NCI-H146 treated with DMSO at 0.1 percent for 48 hours (cell line): Measurements from ENCODE around the gene MACROH2A1.

Experiments
- DNase-seq: peaks from one replicate; lab custom pipeline; 2025; ENCODE audit not compliant: unreplicated experiment; lab: John Stamatoyannopoulos, UW

The MACROH2A1 gene

DNA sequence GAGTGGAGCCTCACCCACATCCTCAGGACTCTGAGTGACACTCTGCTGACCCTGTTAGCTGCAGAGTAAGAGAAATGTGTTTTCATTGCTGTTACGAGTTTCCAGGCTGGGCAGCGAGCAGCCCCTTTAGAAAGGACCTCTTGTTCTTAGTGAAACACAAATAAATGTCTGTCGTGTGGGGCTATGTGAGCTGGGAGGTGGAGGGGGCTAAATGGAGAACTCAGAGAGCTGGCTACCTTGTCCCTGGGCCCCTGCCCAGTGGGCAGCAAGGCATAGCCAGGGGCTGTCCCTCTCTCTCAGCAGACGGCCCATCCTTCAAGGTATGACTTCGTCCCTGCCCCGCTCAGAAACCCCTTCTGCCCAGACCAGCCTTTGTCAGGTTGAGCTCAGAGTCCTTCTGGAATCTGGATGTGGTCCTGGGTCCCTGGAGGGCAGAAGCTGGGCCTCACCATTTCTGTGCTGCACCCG, 38.0 kb upstream of the MACROH2A1 start:
- no peak for DNase-seq

DNA sequence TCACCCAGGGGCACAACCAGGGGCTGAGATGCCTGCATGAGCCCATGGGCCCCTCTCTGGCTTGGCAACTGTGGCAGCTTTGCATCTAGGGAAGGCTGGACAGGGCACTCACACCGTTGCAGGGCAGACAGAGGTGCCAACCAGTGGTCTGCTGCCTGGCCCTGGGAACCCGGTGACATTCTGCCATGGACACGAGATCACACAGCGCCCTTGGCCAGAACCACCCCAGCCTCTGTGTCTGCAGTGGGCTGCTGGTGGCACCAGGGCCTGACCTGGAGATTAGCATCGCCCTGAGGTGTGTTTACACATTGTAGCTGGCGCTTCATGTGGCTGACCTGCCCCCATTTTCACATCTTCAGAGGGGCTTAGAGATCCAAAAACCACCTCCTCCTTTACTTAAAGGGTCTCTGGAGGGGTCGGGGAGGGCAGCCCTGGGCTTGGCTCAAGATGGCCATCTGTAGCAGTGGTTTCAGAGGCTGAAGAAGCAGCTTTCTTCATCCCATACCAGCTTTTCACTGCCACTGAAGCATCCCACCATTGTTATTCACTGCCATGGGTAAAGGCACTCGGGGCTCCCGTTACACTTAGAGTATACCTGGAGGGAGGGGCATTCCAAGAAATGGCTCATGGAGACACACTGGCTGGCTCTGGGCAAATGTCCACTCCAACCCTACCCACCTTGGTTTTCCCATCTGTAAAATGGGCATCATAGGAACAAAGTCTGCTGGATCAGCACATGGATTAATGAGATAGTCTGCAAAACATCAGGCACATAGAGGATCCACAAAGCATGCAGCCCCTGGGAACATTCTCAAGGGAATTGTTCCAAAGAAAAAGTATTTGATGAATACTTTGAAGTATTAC, 36.7 kb upstream of the MACROH2A1 start:
- no peak for DNase-seq

DNA sequence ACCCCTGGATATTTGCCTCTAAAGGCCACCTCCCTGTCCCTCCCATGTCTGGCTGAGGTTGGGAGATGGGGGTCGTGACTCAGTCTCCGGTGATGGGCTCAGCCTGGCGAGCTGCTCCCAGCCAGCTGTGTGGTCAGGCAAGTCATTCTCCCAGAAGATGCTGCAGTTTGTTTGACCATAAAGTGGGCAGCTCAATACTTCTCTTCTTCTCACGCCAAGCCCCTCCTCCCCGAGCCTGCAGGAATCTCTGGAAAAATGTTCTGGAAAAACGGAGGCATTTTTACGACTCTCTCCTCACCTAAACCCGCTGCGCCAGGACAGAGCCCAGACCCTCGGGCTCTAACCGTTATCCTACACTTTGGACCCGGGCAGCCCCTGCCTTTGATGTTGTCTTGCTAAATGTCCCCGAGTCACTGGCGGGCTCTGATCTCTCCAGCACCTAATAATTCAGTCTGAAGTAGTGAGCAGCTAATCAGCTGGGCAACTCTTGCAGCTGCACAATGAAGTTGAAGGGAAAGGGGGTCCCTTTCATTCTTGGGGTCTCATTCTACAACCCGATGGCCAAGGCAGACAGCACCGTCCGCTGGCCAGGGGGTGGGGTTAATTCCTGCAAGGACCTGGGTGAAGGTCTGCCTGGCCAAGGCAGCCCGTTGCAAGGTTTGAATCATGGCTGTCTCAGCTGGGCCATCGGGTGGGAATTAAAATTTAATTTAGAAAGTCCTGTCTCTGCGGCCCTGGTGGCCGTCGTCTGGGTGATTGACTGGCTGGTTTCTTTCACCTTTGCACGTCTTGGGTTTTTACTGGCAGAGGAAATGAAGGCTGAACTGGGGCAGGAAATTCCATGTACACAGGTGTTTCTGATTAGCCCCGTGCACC, 35.8 kb upstream of the MACROH2A1 start:
- no peak for DNase-seq

DNA sequence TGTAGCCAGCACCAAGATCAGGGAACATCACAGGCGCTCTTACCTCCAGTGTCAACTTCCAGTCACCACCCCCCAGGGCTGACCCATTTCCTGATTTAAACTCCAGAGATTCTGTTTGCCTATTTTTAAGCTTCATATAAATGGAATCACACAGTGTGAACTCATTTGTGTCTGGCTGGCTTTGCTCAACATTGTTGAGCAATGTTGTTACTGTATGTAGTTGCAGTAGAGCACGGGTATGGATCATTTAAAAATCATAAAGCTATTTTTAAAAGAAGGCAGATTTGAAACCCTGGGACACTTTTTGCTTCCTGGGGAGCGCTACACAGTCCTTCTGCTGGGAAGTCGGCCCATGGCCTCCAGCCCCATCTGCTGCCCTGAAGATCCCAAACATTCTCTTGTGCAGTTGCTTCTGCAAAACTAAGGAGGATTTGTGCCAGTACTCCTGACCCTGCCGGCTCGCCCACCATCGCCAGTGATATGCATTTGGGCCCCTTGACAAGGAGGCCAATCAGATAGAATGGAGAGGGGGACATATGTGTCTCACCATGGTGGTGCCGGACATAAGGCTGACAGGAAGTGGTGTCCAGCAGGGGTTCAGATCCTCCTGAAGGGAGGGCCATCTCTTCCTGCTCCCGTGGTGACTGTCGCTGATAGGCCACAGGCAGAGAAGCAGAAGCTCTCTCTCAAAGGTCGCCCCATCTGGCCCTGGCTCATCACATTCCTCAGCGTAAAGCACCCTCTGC, 34.8 kb upstream of the MACROH2A1 start:
- no peak for DNase-seq

DNA sequence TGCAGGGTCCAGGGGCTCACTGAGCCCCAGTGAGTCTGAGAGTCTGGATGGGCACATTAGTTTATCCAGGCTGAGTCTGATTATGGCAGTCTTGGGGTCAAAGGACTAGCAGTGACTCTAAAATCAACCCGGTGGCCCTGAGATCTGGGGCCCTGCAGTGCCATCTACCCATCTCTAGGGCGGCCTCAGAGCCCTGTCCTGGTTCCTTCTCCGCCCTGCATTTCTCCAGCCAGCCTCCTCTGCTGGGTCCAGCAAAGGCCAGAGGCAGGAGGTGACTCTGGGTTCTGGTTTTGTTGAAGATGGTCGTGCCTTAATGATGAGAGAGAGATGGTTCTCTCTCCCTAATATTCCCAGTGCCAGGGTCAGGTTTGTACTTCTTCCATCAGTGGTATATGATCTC, 33.1 kb upstream of the MACROH2A1 start:
- no peak for DNase-seq

DNA sequence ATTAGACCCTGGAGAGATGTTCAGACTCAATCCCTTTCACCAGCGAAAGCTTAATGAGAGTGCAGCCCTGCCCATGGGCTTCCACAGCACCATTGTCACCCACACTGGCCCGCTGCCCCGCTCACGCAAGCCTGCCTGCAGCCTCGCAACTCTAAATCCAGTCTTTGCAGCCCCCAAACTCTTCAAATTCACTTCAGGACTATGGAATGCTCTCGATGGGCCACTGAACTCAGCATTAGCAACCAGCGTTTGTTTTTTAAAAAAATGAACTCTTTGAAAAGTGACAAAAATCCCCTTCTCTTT, 31.1 kb upstream of the MACROH2A1 start:
- DNase-seq, result no peak

DNA sequence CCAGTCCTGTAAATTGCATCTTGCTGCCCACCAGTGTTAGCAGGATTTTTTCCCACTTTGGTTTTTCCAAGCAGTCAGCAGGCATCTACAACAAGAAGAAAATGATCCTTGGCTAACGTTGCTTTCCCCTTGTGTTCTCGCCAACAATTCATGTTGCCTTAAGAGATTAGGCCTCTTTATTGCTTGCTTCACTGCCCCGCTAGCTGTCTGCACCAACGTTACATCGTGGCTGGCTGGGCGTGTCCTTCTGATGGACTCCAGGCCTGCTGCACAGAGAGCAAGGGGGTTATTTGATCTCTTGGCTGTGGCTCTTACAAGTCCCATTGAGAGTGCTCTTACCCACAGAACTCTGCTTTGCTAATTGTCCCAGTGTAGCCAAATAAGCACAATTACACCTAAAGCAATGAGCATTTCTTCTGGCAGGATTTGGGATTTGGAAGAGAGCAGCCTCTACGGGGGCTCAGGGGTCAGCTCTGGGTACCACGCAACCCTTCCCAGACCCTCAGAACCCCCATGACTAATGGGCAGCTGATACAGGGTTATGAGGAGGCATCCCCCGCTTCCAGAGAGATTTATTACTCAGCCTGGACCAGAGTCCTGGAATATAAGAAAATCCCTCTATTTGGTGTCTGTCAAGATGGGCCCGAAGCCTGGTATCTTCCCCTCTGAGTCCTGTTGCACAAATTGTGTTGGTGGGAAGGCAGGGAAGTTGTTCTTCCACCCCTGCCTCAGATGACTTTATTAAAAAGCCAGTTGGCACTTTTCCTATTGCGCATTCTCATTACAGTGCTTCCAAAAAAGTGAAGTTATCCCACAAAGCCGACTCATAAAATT, 30.5 kb upstream of the MACROH2A1 start:
- no peak for DNase-seq

DNA sequence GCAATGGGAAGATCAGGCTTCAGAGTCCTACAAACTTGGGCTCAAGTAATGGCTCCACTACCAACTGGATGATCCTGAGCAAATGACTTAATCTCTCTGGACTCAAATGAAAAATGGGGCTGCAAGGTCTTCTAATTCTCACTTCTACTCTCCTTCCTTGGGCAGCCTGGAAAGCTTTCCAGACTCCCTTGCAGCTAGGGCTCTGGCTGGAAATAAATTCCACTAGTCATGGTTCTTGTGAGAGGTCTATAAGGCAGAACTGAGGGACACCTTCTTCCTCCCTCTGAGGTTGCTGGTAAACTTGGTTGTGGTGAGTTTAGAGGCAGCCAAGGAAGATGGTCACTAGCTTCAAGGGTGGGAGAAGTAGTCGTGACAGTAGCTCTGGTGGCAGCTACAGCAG, 29.6 kb upstream of the MACROH2A1 start:
- no peak for DNase-seq

DNA sequence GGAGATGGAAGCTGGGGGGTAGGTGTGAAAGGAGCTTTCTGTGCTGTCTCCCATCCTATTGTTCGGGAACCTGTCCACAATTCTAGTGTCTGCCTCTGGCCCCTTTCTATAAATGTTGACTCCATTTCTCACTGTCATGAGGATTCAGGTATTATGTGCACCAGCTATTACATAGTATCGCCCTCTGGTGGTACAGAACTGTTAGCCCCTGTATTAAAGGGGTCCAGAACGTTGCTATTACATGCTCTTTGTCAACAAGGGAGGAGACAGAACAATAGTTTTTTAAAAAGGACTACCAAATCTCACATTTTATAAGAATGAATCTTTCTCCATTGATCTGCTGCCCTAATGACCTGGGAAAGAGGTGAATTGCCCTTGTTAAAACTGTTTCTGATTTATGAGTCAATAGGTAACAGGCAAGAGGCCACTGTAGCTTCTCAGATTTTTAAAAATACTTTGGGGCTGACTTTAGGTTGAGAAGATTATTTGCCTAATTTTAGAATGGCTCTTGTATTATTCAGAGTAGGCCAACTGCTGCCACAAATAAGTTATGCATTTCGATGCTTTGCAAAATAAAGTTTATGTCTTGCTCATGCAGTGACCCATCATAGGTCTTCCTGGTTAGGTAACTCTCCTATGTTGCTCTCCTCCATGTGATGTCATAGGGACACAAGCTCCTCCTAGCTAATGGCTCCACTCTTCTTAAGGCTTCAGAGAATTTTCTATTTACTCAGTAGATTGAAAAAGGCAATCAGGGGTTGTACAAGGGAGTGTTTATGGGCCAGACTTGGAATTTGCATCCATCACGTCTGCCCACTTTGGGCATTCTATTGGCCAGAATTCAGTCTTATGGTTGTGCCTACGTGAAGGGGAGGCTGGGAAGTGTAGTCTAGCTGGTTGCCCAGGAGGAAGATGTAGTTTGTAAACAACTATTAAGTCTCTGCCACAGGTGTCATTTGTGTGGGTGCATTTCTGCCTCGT, 27.4 kb upstream of the MACROH2A1 start:
- DNase-seq, result peak; percentile 54

DNA sequence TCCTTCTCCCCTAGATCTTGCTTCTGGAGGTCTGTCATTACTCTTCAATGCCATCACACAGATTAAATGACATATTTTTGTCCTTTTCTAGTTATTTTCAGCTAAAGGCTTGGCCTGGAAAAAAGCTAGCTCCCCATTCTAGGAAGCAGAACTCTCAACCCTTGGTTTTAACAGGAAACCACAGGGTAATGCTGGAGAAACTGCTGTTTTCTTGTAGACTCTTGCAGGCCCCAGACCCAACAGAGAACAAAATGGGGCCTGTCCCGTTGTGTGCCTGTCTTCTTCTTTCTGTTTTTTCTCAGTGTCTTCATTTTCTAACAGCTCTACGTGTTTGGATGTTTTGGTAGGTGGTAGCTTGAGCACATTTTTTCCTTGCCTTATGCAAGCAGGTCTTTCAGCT, 26.6 kb upstream of the MACROH2A1 start:
- no peak for DNase-seq

DNA sequence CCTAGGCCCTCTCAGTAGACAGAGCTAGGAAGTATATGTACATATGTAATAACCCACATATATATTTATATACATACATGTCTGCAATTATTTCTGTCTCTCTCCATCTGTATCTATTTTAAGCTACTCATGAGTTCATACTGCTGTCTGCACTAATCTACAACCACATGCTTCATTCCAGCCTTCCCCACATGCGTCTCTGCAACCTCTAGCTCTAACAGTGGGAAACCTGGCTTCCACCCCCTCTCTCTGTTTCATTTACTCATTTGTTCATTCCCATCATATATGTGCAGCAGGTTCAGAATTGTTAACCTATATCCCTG, 24.8 kb upstream of the MACROH2A1 start:
- DNase-seq, result no peak

DNA sequence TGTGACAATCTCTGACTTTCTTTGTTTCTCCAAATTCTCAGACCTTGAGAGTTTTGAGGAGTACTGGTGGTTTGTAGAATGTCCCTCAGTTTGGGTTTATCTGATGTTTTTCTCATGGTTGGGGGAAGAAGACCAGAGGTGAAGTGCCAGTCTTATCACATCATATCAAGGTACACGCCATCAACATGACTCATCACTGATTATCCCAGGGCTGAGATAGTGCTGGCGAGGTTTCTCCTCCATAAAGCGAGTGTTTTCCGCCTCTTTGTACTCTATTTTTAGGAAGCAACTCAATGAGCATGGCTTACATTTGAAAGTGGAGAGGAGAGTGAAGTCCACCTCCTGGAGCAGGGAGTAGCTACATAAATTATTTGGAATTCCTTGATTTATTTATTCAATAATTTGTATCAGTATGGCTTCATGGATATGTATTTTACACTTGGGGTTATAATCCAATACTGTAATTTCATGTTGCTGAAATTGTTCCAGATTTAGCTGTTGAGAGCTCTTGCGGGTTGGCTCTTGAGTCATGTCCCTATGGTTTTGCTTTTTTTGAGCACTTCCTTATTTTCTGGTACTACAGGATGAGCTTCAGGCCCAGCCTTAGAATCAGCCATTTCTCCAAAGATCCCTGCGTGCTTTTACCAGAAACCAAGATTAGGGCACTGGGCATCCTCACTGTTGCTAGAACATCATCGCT, 24.3 kb upstream of the MACROH2A1 start:
- DNase-seq, result no peak

DNA sequence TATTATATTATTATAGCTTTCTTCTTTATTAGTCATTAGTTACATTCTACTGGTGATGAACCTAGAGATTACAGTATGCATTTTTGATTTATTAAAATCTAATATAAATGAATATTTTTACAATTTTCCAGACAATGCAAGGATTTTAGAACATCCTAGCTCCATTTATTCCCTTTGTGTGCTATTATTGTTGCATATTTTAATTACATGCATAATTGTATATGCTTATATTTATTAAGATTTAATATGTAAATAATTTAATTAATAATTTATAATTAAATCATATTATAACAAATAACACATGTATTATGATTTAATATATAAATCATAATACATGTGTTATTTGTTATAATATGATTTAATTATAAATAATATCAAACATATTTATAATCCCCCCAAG, 23.4 kb upstream of the MACROH2A1 start:
- no peak for DNase-seq

DNA sequence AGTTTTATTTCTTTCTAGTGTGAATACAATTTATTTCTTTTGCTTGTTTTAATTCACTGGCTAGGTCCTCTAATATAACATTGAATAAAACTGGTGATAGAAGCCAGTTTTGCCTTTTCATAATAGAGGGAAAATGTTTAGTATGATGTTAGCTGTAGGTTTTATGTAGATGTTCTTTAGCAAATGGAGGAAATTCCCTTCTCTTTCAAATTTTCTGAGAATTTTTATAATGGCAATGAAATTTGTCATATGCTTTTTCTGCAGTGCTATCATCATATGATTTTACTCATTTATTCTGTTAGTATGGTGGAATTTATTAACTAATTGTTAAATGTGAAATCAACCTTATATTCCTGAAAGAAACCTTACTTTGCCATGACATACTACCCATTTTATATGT, 18.1 kb upstream of the MACROH2A1 start:
- no peak for DNase-seq

DNA sequence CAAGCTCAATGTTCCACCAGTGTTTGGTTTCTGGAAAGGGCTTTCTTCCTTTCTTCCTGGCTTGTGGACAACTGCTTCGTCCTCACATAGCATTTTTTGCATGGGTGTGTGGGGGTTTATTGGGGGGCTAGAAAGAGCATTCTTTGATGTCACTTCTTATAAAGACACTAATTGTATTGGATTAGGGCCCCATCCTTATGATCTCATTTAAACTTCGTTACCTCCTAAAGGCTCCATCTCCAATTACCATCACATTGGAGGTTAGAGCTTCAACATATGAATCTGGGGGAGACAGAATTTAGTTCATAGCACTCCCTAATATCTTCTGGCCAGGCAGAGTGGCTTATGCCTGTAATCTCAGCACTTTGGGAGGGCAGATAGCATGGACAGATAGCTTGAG, 6.1 kb upstream of the MACROH2A1 start:
- no peak for DNase-seq

DNA sequence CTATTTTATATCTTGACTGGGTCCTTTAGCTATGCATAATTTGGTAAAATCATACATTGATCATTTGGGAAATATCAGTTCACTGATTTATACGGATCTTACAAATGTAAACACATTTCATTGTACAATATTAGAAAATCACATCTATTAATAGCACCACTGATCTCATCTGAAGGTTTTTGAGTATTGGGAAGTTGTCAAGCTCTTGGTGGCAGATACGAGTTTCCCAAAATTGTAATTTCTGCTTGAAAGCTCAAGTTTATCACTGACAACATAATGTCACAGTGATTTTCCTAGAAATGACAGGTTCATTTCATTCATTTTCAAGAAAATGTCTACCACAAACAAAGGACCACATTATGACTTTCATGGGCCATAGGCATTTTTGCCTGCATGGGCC, 3.0 kb upstream of the MACROH2A1 start:
- DNase-seq, result no peak

DNA sequence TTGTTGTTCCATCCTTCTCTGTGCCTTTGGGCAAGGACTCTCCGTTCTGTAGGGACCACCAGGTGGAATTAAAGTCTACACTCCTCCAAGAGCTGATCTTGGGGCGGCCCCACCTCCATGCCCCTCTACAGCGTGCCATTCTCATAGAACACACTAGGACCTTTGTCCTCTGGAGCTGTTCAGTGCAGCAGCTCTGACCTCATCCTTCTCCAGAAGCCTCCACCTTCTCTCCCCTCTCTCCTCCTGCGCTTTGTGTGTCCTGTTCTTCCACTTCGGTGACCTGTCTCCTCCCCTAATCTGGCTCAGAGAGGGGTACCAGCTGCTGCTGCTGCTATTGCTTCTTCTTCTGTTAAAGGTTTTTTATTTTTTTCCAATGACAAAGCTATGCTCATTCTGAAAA, 1.8 kb upstream of the MACROH2A1 start:
- no peak for DNase-seq

DNA sequence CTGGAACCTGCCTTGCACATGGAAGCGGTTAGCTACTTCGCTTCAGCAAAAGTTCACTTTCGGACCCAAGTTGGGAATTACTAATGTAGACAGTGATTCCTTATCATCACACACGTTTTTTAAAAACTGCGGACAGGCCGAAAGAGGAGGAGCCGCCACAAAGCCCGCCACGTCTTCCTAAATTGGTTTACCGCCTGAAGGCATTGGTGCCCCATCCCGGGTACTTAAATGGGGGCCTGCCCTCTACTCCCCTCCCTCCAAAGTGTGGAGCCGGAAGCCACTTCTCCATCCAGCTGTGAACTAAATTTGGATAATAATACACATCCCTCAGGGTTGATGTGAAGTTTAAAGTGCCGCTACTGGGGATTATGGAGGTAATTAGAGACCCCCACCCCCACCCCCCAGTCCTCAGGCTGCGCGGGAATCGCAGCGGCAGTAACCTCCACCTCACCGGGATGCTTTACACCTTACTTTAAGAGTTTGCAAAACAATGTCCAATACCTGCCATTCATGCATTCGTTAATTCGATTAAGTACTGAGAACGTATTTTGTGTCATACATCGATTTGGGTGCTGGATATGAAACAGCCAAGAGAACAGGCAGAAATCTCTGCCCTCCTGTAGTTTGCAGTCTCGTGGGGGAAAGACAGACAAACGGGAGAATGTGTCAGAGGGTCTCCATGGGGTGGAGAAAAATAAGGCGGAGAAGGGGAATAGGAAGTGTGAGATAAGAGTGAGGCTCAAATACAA, 937 bp upstream of the MACROH2A1 start:
- no peak for DNase-seq
